ENCODE results near the gene LIN37.

DNA sequence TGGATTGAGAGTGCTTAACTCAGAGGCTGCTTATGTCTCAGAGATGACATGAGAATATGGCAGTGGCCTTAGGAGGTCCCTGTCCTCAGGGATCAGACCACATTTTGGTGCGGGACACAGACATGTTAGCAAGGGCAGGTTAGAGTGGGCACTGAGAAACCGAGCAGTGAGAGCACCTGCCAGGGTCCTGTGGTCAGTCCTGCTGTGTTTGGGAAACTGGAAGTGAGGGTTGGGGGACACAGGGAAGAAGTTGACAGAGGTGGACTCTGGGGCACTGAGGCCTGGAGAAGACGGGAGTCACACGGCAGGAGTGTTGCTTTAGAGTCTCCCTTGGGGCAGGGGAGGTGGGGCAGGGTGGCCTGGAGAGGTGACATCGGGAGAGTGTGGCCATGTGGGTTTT is 13.5 kb upstream of the LIN37 start:
- TF ChIP-seq, protein P1, sequence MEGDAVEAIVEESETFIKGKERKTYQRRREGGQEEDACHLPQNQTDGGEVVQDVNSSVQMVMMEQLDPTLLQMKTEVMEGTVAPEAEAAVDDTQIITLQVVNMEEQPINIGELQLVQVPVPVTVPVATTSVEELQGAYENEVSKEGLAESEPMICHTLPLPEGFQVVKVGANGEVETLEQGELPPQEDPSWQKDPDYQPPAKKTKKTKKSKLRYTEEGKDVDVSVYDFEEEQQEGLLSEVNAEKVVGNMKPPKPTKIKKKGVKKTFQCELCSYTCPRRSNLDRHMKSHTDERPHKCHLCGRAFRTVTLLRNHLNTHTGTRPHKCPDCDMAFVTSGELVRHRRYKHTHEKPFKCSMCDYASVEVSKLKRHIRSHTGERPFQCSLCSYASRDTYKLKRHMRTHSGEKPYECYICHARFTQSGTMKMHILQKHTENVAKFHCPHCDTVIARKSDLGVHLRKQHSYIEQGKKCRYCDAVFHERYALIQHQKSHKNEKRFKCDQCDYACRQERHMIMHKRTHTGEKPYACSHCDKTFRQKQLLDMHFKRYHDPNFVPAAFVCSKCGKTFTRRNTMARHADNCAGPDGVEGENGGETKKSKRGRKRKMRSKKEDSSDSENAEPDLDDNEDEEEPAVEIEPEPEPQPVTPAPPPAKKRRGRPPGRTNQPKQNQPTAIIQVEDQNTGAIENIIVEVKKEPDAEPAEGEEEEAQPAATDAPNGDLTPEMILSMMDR (IDR thresholded peaks at IDR 0.05): no peak
- no peak for TF ChIP-seq POLR2A (IDR thresholded peaks at IDR 0.05)
